Subcutaneous abdominal adipose tissue (tissue), 5 donors: Measurements from ENCODE around the gene CBFA2T2.
"Not testable (repeated sequence)": the region's sequence is repeated elsewhere in the genome, so short reads cannot be mapped to it uniquely, and the experiment has no call there.

ENCODE experiments used
- H3K27ac ChIP-seq: one replicate; pipeline ENCODE4 v1.7.0; 2013; ENCODE audit warnings: low read depth, mild to moderate bottlenecking, inconsistent platforms, low read length, moderate library complexity
- H3K27me3 ChIP-seq, 5 donors: one replicate each; pipeline ENCODE4 v1.7.0; 2013; ENCODE audit warnings: low read length in 5 of 5, inconsistent platforms in 1 of 5; ENCODE audit not compliant: control insufficient read depth in 5 of 5, insufficient read depth in 4 of 5
- H3K36me3 ChIP-seq, 5 donors: one replicate each; pipeline ENCODE4 v1.7.0; 2013; ENCODE audit warnings: low read length in 5 of 5; ENCODE audit not compliant: control insufficient read depth in 5 of 5, insufficient read depth in 5 of 5
- H3K4me1 ChIP-seq, 5 donors: one replicate each; pipeline ENCODE4 v1.7.0; 2013; ENCODE audit warnings: low read length in 5 of 5, mild to moderate bottlenecking in 3 of 5, moderate library complexity in 1 of 5; ENCODE audit not compliant: control insufficient read depth in 5 of 5, insufficient read depth in 5 of 5
- H3K4me3 ChIP-seq, 5 donors: one replicate each; pipeline ENCODE4 v1.7.0; 2013; ENCODE audit warnings: low read length in 5 of 5, low read depth in 1 of 5
- H3K9ac ChIP-seq, 5 donors: one replicate each; pipeline ENCODE4 v1.7.0; 2013; ENCODE audit warnings: low read length in 5 of 5, mild to moderate bottlenecking in 4 of 5, moderate library complexity in 3 of 5
- H3K9me3 ChIP-seq, 5 donors: one replicate each; pipeline ENCODE4 v1.7.0; 2013; ENCODE audit warnings: low read length in 5 of 5; ENCODE audit not compliant: control insufficient read depth in 5 of 5
- donor health status: healthy.
- donor health status: healthy.
- donor health status: healthy.
- donor health status: healthy.
- donor health status: healthy.

The CBFA2T2 gene

DNA sequence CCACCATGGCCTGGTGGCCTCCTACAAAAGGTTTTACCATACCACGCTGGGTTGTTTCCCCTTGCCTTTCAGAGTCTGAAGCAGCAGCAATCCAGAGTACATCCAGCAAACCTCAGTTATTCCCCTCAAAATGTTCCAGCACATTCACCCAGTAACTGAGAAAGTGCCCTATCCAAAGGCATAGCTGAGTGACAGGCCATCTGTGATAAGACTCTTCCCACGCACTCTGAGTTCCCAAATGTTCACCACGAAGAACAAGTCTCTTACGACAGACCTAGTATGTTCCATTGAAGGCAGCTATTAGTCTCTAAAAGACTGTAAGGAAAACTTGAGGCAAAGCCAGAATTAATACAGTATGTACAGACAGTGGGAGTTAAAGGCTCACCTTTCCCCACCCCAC, 140.6 kb downstream of the CBFA2T2 start:
- H3K27ac ChIP-seq = no peak overlapping the region
- H3K36me3 ChIP-seq = peaks cover 14 to 64% (median 45%) of the 10 kb centered on the region in 5 donors

DNA sequence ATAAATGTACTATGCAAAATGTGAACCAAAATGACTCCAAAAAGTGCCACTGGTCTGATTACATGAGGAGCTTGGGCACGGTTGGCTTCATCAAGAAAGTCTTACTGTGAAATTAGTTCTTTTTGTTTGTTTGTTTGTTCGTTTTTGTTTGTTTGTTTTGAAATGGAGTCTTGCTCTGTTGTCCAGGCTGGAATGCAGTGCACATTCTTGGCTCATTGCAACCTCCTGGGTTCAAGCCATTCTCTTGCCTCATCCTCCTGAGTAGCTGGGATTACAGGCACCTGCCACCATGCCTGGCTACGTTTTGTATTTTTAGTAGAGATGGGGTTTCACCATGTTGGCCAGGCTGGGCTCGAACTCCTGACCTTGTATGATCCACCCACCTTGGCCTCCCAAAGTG, 142.0 kb downstream of the CBFA2T2 start:
- not testable (repeated sequence) for H3K4me3 ChIP-seq, H3K27ac ChIP-seq, H3K9me3 ChIP-seq, H3K9ac ChIP-seq, H3K4me1 ChIP-seq, H3K27me3 ChIP-seq
- H3K36me3 ChIP-seq = peaks cover 20 to 61% (median 47%) of the 10 kb centered on the region in 5 donors

More for the DNA sequence above, 140.6 kb downstream of the CBFA2T2 start:
- Histone ChIP-seq H3K27me3 (no peaks in the 10 kb centered on the region), H3K9me3 (no peaks in the 10 kb centered on the region), H3K9ac (no peak overlapping the region), H3K4me3 (no peak overlapping the region), H3K4me1 (no peaks in the 10 kb centered on the region)

DNA sequence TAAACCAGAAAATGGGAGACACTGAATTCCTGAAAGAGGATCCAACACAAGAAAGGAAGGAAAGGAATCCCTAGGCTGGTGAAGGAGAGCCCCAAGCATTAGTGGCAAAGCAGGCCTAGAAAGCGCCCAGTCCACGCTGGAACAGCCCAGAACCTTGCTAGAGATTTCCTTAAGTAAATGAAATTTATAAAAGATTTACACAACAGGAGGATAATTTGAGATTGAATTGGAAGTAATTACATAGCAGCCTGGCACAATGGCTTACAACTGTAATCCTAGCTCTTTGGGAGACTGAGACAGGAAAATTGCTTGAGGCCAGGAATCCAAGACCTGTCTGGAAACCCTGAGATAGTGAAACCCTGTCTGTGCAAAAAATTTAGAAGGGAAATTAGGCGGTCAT, 145.4 kb downstream of the CBFA2T2 start:
- H3K9ac ChIP-seq = no peak overlapping the region

DNA sequence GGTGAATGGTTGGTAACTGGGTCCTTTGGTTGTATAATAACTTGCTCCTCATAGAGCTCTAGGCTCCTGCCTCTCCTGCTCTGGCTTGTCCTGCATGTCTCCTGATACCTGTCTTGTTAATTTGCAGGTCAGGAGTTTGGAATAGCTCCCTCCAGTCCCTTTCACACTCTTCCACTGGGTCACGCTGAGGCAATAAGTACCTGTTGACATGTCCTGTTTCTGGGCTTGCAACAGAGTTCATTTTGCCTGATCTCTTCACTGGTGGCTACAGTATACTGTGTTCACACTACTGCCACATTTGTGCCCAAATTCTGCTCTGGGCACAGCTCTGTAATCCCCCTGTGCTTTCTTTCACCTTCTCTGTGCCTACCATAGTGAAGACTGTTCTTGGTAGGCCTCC, 146.9 kb downstream of the CBFA2T2 start:
- H3K27ac ChIP-seq = no peak overlapping the region
- H3K36me3 ChIP-seq = peaks cover 13 to 64% (median 49%) of the 10 kb centered on the region in 5 donors
- H3K4me1 ChIP-seq = no peaks in the 10 kb centered on the region
- no peak overlapping the region for H3K9ac ChIP-seq
- no peak overlapping the region for H3K4me3 ChIP-seq
- H3K27me3 ChIP-seq = no peaks in the 10 kb centered on the region
- no peaks in the 10 kb centered on the region for H3K9me3 ChIP-seq

More for the DNA sequence above, 145.4 kb downstream of the CBFA2T2 start:
- Histone ChIP-seq H3K9me3 (no peaks in the 10 kb centered on the region), H3K36me3 (peaks cover 13 to 64% (median 46%) of the 10 kb centered on the region in 5 donors), H3K27me3 (no peaks in the 10 kb centered on the region), H3K4me1 (no peaks in the 10 kb centered on the region), H3K4me3 (no peak overlapping the region), H3K27ac (no peak overlapping the region)

DNA sequence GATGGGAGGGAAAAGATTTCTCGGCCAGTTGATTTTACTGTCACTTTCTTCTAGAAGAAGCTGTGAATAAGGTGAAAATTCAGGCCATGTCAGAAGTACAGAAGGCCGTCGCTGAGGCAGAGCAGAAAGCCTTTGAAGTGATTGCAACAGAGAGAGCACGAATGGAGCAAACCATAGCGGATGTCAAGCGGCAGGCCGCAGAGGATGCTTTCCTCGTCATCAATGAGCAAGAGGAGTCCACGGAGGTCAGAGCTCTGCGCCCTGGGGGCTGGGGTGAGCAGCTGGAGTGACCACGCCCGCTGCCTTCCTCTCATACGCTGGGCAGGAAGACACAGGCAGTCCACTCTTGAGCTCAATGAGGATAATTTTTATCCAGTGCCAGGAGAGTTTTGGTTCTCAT, 150.4 kb downstream of the CBFA2T2 start:
- Histone ChIP-seq H3K4me3 (no peak overlapping the region), H3K27ac (no peak overlapping the region), H3K36me3 (peaks cover 16 to 79% (median 69%) of the 10 kb centered on the region in 5 donors), H3K9me3 (no peaks in the 10 kb centered on the region), H3K27me3 (no peaks in the 10 kb centered on the region), H3K4me1 (no peaks in the 10 kb centered on the region), H3K9ac (no peak overlapping the region)

DNA sequence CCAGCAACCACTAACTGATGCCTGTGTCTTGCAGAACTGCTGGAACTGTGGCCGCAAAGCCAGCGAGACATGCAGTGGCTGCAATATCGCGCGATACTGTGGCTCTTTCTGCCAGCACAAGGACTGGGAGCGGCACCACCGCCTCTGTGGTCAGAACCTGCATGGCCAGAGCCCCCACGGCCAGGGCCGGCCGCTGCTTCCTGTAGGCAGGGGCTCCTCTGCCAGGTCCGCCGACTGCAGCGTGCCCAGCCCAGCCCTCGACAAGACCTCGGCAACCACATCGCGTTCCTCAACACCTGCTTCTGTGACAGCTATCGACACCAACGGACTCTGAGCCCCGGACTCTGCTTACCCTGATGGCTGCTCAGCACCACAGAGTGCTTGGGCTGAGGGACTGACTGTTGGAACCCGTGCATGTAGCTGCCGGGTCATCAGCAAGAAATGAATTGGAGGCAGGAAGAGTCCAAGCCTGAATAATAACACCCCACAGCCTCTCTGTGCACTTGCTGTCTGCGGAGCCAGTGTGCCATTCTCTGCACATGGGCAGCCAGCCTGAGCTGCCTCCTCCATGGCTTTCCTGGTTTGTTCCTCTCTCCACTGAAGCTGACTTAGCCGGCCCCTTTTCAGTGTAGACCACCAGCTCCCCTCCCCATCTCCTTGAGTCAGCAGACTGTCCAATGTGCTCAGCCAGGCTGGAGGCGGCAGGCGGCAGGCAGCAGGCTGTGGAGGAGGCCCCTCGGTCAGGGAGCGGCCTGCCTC, 154.6 kb downstream of the CBFA2T2 start:
- Histone ChIP-seq H3K4me1 (peaks cover 2 to 12% (median 9%) of the 10 kb centered on the region in 5 donors), H3K9me3 (no peaks in the 10 kb centered on the region), H3K36me3 (peaks cover 9 to 57% (median 49%) of the 10 kb centered on the region in 5 donors), H3K27ac (no peak overlapping the region), H3K27me3 (no peaks in the 10 kb centered on the region), H3K9ac (no peak overlapping the region), H3K4me3 (no peak overlapping the region)

DNA sequence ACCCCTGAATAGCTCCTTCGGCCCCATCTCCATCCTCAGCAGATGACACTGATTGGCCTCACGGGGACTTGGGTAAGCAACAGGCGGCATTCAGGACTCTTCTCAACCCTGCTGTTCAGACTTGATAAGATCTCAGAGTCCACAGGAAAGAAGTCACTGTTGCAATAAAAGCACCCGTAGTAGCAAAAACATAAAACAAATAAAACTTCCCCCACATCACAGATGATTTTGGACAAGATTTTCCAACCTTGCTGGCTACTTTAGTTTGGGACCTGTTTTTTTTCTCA, 155.1 kb downstream of the CBFA2T2 start:
- Histone ChIP-seq H3K36me3 (peaks cover 9 to 52% (median 44%) of the 10 kb centered on the region in 5 donors), H3K27me3 (no peaks in the 10 kb centered on the region), H3K4me3 (no peak overlapping the region), H3K9ac (no peak overlapping the region), H3K4me1 (peaks cover 2 to 13% (median 10%) of the 10 kb centered on the region in 5 donors), H3K9me3 (no peaks in the 10 kb centered on the region), H3K27ac (no peak overlapping the region)

DNA sequence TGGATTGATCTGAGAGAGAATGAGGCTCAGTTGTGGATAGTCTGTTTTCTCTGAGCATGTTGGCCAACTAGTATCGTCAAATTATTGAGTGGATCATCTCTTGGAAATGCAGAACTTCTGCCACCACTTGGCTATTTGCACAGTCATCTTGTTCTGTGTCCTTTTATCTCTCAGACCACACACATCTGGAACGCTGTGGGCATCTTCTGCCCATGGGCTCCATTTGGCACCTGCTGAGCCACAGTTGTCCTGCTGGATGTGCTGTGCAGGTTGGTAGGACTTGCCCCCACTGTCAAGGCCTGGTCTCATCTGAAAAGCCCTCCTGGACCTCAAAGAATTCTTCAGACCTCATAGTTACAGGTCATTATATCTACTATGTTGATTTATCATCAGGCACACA, 155.5 kb downstream of the CBFA2T2 start:
- no peak overlapping the region for H3K9ac ChIP-seq
- H3K4me3 ChIP-seq = no peak overlapping the region
- H3K27ac ChIP-seq = no peak overlapping the region
- H3K4me1 ChIP-seq = peaks cover 2 to 13% (median 10%) of the 10 kb centered on the region in 5 donors
- peaks cover 9 to 48% (median 40%) of the 10 kb centered on the region in 5 donors for H3K36me3 ChIP-seq
- H3K27me3 ChIP-seq = no peaks in the 10 kb centered on the region
- no peaks in the 10 kb centered on the region for H3K9me3 ChIP-seq

DNA sequence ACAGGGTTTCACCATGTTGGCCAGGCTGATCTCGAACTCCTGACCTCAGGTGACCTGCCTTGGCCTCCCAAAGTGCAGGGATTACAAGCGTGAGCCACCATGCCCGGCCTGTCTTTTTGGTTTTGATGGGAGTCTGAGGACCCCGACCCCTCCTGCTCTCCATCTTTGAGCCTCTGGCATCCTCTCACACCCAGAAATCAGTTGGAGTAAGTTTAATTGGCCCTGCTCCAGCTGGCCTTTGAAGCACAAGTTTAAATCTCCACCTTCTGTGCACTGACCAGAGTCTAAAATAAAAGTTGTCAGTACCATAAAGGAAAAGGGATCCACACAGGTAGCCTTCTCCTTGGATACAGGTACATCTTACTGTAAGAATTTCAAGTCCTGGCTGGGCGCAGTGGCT, 156.3 kb downstream of the CBFA2T2 start:
- no peak overlapping the region for H3K27ac ChIP-seq
- H3K4me1 ChIP-seq = peaks cover 2 to 13% (median 10%) of the 10 kb centered on the region in 5 donors
- H3K4me3 ChIP-seq = no peak overlapping the region
- no peaks in the 10 kb centered on the region for H3K9me3 ChIP-seq
- no peak overlapping the region for H3K9ac ChIP-seq
- H3K36me3 ChIP-seq = peaks cover 6 to 42% (median 33%) of the 10 kb centered on the region in 5 donors
- no peaks in the 10 kb centered on the region for H3K27me3 ChIP-seq

DNA sequence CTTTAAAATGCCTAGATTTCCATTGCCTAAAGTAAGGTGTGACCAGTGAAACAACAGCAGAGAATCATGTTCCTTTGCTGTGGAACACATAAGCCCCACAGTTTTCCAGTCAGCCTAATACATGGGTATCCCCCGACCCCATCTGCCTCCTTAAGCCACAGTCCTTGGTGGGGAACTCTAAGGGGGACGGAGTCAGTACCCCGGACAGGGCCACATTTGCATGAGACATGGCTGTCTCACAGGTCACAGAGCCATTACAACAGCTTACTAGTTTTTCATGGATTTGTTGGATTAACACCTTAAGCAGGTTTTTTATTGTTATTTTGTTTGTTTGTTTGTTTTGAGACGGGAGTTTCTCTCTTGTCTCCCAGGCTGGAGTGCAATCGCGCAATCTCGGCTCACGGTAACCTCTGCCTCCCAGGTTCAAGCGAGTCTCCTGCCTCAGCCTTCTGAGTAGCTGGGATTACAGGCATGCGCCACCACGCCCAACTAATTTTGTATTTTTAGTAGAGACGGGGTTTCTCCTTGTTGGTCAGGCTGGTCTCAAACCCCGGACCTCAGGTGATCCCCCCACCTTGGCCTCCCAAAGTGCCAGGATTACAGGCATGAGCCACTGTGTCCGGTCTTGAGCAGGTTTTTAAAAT, 157.2 kb downstream of the CBFA2T2 start:
- H3K9ac ChIP-seq = peak overlapping the region in 2 of 5 donors; percentile 7 to 18
- peaks cover 2 to 14% (median 10%) of the 10 kb centered on the region in 5 donors for H3K4me1 ChIP-seq
- not testable (repeated sequence) for H3K4me3 ChIP-seq, H3K27ac ChIP-seq, H3K27me3 ChIP-seq, H3K9me3 ChIP-seq
- peaks cover 6 to 35% (median 30%) of the 10 kb centered on the region in 5 donors for H3K36me3 ChIP-seq
